Measurements from ENCODE around the gene ZNF529.
"Not testable (repeated sequence)": the region's sequence is repeated elsewhere in the genome, so short reads cannot be mapped to it uniquely, and the experiment has no call there.

ZNF529 gene

DNA sequence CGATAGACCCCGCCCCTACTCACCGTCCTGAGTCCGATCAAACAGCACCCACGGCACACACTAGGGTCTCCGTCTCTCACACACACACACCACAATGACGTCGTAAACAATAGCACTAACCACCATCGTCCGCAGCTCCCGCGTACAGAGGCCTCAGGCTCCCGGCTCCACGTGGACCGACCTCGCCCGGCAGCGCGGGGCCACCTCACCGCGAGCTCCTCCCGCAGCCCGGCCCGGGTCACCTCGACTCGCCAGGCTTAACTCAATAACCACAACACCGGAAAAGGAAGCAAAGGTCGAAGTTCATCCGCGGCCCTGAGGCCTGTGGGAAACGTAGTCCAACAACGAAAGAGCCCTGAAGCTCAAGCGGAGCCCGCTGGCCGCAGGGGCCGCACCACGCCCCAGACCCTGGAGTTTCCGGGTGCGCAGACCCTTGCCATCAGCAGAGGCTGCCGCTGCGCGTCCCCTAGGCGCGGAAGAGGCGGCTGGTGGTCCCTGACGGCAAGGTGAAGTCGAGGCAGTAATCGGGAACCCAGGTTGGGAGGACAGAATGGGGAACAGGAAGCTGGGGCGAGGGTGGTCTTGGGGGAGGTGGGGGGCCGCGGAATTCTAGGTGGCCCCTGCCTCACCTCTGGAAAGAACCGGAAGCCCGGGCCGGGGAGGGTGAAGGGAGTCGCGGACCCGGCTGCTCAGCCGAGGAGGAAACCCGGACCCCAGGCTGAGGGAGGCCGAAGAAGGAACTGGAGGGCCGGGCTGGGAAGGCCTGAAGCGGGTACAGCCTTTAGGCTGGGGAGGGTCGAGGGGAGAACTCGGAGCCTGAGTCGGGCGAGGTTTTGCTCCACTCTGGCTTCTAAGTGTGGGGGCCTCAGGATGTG, at the start of gene ZNF529:
Gene ZNF529 (minus strand): TSS at position 273 of the 875 bp plus-strand sequence. CDS start 946 bp downstream, outside the sequence.
- peak; percentile 85 to 87 for DNase-seq

DNA sequence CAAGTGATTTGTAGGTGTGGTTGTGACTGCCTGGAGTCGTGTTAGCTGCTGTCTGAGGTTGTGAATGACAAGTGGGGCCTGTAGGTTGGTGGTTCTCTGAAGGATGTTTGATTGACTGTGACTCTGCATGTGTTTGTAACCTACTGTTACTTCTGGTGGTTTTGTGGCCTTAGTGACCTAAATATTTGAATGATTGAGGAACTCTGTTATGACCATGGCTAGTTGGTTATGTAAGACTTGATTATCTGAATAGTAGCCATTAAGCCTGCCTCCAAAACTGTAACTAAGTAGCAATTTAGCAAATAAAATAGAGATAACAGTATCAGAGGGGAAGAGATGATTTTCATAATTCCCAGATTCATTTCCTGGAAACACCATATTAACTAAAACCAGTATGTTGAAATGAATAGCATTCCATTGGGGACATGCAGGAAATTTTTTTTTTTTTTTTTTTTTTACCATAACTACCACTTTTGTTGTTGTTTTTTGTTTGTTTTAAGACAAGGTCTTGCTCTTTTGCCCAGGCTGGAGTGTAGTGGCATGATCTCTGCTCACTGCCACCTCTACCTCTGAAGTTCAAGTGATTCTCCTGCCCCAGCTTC, 32.9 kb upstream of the ZNF529 start:
- DNase-seq = peak; percentile 73 to 75

DNA sequence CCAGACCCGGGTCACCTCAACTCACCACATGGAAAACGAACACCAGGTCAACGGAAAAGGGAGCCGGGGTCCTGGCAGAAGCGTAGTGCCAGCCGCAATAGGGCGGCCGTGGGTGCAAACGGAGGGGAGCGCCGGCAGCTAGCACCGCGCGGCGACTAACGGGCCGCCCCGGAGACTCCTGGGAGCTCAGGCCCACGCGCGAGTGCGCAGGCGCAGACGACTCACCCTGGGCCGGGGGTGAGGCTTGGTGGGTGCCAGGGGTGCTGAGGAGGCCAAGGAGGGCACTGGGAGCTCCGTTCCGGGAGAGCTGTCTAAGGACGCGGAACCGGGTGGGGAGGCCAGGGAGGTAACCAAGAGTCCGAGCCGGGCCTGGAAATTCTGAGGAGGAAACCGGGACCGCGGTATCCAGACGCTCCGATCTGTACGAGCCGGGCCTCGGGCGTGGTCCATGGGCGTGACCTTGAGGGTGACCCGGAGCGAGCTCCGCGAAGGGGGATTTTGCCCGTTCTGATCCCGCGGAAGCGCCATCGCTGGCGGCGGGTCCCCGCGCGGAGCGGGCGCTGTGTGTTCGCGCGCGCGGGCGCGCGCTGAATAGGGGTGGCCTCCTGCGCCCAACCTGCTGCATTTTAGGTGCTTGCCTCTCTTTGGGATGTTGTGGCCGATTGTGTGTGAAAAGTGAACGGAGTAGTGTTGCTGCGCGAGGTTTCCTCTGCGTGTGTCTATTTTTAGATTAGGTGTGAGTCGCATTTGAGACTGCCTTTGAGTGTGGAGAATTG, 32.2 kb upstream of the ZNF529 start, which contains the start of gene ZNF382:
Gene ZNF382 (plus strand): TSS at position 213 of the 776 bp plus-strand sequence. CDS start 4,602 bp downstream, outside the sequence.
- peak; percentile 54 to 57 for DNase-seq

DNA sequence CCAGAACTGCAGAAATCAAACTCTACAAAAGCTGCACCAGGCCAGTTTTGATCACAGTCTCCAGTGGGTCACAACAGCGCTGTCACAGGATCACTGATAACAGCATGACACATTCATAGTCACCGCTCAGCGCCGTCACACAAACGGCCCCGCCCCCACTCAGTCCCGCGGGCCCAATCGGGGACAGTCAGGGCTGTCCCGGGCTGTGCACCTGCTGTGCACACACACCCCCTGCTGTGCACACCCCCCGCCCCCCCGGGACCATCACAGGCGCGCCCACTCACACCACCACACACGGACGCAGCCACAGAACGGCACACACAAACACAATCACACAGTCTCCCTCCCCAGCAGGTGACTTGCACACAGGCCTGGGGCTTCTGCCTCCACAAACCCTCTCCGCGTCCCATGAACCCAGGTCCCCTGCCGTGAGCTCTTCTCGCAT, 31.6 kb upstream of the ZNF529 start:
- DNase-seq = peak; percentile 48 to 54

DNA sequence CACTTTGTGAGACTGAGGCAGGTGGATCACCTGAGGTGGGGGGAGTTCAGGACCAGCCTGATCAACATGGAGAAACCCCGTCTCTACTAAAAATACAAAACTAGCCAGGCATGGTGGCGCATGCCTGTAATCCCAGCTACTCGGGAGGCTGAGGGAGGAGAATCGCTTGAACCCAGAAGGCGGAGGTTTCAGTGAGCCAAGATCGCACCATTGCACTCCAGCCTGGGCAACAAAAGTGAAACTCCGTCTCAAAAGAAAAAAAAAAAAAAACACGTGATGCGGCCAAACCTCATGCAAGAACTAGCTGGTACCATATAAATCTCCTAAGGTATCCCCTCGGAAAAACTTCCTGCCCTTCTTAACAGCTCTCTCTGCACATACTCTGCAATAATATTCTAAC, 29.6 kb upstream of the ZNF529 start:
- not testable (repeated sequence) for DNase-seq

DNA sequence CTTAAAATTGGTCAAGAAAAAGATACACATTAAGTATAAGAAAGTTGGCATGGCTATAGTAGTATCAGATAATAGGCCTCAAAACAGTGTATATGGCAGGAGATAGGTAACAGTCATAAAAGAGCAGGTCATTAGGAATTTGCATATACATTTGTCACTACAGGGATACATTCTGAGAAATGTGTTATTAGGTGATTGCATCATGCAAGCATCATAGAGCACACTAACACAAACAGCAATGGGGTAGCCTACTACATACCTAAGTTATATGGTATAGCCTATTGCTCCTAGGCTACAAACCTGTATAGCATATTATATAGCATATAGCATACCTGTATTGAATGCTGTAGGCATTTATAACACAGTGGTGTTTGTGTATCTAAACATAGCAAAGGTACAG, 6.2 kb upstream of the ZNF529 start:
- no peak for DNase-seq

DNA sequence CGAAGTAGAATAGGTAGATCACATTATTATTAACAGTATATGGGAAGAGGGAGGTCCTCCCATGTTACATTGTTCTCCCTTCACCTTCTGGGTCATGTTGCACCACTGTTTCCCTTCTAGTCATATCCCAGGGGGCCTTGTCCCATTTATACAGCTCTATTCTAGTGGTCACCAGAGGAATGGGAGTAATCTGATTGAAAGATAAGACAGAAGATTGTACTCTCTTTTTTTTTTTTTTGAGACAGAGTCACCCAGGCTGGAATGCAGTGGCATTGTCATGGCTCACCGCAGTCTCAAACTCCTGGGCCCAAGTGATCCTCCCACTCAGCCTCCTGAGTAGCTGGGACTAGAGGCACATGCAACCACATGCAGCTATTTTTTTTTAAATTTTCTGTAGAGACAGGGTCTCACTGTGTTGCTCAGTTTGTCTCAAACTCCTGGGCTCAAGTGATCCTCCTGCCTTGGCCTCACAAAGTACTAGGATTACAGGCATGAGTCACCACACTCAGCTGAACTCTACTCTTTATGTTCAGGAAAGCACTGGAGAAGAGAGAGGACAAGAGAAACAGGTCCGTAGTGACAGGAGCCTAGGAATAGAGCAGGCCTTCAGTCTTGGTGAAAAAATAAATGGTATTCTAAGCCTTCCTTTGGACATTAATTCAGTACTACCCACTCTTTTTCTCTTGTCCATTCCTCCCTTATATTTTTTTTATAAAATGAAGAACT, 4.3 kb upstream of the ZNF529 start:
- DNase-seq = no peak

DNA sequence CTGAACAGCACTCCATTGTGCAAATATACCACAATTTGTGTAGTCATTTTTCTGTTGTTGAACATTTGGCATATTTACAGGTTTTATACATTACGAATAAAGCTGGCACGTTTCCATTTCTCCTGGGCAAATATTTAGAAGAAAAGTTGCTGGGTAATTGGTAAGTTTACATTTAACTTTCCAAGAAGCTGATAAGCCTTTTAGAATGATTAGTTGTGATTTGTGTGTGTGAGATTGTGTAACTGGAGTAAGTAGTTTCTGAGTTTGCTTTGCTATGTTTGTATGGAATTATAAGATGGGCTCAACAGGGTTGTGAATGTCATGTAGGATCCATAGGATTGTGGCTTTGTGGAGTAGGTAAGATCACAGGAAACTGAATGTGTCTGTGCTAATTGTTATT, 1.6 kb upstream of the ZNF529 start:
- no peak for DNase-seq

DNA sequence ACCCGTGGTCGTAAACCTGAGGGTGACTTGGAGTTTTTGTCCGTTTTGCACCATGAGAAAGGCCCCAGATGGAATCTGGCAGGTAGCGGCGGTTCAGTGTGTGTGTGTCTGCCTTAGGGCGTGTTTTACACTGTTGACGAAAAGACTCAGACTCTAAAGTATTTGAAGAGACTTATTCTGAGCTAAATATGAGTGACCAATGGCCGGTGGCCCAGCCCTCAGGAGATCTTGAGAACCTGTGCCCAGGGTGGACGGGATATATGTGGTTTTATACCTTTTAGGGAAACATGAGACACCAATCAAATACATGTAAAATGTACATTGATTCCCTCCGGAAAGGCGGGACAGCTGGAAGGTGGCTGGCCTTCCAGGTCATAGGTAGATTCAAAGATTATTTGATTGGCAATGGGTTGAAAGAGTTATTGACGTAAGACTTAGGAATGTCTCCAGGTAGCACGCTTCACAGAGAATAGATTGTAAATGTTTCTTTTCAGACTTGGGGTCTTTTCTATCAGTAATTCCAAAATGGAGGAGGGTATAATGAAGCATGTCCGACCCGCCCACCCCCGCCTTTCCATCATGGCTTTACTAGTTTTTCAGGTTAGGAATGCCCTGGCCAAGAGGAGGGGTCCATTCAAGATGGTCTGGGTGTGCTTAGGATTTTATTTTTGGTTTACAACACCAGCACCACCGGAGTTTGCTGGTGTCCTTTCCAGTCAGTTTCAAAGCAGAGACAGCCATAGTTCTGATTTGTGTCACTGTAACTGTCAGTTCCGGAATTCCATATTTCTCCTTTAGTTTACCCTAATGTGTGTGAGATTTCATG, 1.0 kb upstream of the ZNF529 start:
- no peak for DNase-seq

DNA sequence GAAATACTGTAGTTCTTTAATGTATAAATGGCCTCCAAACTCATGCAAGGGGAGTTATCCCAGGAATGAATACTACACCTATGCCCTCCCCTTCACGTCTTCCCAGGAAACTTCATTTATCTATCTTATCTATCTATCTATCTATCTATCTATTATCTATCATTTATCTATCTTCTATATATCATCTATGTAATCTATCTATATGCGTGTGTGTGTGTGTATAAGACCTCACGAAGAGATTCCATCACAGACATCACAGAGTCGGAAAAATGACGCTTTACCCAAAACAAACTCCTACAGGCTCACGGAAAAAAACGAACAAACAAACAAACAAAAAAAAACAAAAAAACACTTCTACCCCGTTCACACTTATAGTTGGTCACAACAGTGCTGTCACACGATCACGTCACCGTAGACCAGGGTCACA, 486 bp downstream of the ZNF529 start:
- no peak for DNase-seq

DNA sequence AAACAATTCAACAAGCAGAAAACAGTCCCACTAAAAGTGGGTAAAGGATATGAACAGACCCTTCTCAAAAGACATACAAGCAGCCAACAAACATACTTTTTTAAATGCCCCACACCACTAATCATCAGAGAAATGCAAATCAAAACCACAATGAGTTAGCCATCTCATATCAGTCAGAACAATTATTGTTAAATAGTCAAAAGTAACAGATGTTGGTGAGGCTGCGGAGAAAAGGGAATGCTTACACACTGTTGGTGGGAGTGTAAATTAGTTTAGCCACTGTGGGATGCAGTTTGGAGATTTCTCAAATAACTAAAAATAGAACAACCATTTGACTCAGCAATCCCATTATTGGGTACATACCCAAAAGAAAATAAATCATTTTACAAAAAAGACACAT, 8.7 kb downstream of the ZNF529 start:
- DNase-seq = no peak

DNA sequence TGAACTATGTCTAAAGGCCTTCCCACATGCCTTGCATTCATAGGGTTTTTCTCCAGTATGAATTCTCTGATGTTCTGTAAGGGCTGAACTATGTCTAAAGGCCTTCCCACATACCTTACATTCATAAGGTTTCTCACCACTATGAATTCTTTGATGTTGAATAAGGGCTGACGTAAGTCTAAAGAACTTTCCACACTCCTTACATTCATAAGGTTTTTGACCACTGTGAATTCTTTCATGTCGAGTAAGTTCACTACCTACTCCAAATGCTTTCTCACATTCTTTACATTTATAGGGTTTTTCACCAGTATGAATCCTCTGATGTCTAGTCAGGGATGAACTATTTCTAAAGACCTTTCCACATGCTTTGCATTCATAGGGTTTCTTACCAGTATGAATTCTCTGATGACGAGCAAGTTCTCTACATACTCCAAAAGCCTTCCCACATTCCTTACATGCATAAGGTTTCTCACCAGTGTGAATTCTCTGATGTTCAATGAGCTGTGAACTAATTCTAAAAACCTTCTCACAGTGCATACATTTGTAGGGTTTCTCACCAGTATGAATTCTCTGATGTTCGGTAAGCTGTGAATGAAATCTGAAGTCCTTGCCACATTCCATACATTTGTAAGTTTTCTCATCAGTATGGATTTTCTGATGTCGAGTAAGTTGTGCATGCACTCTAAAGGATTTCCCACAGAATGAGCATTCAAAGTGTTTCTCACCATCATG, 25.9 kb downstream of the ZNF529 start:
- no peak for DNase-seq

DNA sequence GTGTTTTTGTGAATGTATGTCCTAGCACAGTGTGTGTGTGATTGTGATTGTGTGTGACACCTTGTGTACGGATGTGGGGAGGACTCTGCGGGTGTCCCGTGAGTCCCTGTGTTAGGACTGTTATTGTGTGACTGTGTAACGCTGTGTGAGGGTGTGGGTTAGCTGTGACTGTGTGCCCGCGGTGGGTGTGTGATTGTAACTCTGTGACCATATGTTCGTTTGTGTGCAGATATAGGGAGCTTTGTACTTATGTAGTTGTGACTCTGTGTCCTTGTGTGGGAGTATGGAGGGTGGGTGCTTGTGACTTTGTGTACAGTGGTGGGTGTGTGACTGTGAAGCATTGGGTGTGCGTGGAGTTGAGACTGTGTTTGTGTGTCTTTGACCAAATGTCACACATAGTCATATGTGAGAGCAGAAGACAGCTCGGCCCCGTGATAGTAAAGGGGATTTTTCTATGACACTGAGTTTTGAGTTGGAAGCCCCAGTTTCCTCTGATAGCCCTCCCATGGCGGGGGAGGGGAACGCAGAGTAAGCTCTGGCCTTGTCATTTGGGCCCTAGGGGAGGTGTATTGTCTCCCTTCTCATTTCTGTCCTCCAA, 44.1 kb downstream of the ZNF529 start:
- no peak for DNase-seq

DNA sequence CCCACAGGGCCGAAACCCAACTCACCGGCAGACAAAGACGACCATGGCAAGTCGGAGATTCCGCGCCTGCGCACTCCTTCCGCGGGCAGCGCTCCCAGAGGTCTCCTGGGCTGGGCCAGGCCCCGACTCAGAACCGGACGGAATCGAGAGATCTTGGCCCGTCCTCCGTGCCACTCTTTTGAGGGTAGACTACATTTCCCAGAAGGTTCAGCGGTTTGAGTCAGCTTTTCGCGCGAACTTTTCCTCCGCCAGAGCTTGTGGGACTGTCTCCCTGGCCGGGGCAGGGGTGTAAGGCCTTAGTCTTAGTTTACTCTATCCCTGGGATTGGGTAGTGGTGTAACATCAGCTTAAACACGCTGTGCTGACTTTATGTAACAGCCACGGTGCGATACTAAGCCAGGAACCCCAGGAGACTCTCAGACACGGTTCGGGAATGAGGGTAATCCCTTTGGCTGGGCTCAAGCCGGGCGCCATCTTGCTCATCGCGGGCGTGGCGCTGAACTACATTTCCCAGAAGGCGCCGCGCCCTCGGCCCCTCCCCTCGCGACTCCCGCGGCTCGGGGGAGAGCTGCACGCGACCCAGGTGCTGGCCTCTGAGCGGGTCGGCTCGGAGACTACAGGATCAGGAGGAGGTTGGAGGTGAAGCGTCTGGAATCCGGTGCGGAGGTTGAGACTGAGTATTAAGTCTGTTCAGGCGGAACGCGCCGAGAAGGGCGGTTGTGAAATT, 44.7 kb downstream of the ZNF529 start, which contains the start of gene ZNF260:
Gene ZNF260 (minus strand): TSS at position 78 of the 727 bp plus-strand sequence. CDS start 13,033 bp downstream, outside the sequence.
- DNase-seq = peak; percentile 81 to 85

DNA sequence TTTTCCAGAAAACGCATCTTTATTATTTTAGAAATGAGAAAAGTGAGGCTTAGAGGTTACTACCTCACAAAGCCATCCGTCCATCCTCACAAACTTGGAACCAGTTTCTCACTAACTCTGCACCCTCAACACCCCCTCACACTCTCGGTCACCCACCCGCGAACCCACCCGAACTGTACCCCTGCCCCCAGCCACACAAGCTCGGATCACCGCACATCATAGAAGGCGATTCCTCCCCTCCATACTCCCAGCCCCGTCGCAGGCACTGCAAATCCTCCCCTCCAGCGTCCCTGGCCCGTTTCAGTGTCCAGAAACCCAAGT, 45.3 kb downstream of the ZNF529 start:
- DNase-seq = no peak

DNA sequence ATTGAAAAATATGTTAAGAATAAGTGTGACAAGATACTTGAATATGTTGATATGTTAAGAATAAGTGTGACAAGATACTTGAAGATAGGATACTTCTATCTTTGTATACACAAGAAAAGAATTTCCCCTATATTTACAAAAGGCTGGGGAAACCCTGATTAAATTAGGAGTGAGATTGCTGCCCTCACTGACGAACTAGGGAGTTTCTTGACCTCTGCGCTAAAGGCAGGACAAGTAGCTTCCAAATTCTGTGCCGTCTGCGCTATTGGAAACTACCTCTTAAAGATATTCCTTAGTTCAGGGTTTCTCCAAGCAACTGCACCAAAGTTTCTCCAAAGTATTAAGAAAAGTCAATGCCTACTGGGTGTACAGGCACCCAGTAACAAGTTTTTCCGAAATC, 45.8 kb downstream of the ZNF529 start:
- no peak for DNase-seq

DNA sequence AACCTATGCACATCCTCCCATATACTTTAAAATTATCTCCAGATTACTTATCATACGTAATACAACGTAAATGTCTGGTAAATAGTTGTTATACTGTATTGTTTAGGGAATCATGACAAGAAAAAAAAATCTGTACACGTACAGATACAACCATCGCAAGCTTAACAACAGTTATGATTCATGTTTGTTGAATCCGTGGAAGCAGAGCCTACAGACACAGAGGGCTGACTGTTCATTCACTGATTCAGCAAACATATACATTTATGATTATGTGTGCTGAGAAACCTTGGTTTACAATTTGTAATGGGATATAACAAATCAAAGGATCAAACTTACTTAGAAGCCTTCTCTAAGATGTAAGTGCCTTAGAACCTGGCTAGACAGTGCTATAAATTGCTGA, 46.5 kb downstream of the ZNF529 start:
- no peak for DNase-seq

DNA sequence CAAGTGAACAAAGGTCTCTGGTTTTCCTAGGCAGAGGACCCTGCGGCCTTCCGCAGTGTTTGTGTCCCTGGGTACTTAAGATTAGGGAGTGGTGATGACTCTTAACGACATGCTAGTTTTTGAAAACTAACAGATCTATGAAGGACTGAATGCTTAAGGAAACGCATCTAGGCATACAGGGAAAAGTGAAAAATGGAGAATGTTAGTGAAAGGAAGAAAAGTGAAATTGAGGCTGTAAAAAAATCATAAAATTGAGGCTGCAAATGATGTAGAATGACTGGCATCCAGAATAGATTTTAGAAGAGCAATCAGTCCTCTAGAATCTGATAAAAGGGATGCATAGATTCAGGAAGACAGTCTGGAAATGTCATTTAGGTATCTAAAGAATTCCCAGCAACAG, 48.5 kb downstream of the ZNF529 start:
- DNase-seq = no peak

DNA sequence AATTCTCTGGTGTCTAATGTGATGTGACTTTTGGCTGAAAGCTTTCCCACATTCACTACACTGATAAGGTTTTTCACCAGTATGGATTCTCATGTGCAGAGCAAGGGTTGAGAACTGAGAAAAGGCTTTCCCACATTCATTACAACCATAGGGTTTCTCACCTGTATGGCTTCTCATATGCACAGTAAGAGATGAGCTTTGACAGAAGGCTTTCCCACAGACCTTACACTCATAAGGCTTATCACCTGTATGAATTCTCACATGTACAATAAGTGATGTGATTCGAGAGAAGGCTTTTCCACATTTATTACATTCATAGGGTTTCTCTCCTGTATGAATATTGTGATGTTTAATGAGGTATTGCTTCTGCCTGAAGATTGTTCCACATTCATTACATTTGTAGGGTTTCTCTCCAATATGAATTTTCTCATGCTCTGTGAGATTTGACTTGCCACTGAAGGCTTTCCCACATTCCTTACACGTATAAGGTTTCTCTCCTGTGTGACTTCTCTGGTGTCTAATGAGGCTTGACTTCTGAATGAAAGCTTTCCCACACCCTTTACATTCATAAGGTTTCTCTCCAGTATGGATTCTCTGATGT, 59.0 kb downstream of the ZNF529 start:
- no peak for DNase-seq
